Measurements from ENCODE around the gene DHX30.
"Not testable (repeated sequence)": the region's sequence is repeated elsewhere in the genome, so short reads cannot be mapped to it uniquely, and the experiment has no call there.

The DHX30 gene

GRCh38 chr3:47854720-47855455, 52.0 kb downstream of the DHX30 start:
- no peak for DNase-seq

- no peak for DNase-seq
Measured at GRCh38 chr3:47855461-47856383, 52.8 kb downstream of the DHX30 start.

DNA sequence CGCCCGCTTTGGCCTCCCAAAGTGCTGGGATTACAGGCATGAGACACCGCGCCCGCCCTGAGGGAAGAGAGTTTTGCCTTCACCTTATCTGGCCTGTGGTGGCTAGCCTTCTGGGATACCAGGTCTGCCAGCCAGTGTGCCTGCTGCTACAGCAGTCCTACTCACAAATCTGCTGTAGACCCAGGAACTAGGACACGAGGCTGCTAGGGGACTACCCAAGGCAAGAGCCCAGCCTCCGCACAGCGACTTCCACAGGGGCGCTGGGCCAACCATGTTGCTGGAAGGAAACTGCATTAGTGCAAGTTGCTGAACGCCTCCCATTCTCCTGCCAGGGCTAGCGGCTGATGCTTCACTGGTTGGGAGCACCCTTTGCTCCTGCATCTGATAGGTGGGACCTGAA, 53.7 kb downstream of the DHX30 start:
- no peak for DNase-seq

GRCh38 chr3:47857151-47857550, 54.2 kb downstream of the DHX30 start:
- no peak for DNase-seq

DNA sequence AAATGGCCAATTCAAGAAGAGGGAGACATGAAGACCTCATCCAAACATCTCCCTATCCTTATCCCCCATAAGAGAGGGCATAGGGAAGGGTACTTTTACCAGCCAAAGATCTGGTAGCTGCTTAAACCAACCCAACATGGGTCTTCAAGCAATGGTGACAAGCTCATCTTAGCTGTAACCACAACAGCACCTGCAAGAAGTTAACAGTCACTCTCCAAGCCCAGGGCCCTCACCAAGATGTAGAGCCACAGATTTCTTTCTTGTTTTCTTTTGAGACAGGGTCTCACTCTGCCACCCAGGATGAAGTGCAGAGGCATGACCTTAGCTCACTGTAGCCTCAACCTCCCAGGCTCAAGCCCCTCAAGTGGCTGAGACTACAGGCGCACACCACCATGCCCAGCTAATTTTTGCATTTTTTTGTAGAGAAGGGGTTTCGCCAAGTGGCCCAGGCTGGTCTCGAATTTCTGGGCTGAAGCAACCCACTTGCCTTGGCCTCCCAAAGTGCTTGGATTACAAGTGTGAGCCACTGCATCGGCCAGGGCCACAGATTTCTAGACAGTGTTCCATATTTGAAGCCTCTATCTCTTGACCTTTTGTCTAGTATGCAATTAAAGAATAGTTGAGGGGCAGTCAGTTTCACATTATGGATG, 57.1 kb downstream of the DHX30 start:
- no peak for DNase-seq

DNA sequence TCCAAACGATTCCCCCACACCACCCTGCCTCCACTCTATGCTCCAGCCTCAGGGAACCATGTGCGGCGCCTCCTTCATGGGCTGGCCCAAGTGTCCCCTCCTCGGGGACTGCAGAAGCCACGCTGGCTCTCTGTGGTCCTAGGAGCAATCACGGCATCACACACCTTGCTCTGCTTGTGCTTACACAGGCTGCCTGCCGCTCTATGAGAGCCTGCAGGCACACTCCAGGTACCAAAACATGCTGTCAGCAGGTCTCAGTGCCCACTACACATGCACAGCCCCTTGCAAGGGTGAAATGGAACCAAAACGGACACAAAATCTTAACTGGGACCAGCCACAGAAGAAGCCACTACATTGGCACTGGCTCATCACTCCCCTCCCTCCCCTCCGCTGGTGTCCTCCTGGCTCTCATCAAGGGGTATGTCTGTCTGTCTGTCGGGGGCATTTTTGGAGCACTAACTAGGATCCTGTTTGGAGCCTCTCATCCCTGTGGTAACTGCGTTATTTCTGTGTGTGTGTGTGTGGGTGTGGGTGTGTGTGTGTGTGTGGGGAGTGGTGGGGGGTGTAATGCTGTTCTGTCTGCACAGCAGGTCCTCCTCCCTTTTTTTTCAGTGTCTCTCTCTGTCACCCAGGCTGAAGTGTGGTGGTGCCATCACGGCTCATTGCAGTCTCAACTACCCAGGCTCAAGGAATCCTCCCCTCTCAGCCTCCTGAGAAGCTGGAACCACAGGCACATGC, 60.6 kb downstream of the DHX30 start:
- DNase-seq = no peak

- no peak for DNase-seq
Measured at GRCh38 chr3:47865192-47865591, 62.3 kb downstream of the DHX30 start.

- no peak for DNase-seq
Measured at GRCh38 chr3:47867451-47868044, 64.6 kb downstream of the DHX30 start.

DNA sequence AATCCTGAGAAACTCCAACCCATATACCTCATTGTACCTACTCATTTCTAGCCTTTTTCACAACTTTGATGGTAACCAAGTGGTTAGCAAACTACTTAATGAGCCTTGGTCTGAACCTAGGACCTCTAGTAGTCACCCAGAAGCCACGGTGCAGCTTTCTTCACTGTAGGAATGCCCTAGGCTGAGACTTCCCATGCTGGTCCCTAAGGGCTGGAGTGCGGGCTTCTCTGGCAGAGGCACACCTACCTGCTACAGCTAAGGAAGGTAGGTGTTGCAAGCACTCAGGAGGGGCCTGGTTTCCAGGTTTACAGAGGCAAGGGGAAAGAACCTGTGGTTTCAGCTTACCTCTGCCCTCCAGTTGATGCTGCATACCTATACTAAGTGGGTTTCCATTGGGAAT, 65.4 kb downstream of the DHX30 start:
- no peak for DNase-seq

DNA sequence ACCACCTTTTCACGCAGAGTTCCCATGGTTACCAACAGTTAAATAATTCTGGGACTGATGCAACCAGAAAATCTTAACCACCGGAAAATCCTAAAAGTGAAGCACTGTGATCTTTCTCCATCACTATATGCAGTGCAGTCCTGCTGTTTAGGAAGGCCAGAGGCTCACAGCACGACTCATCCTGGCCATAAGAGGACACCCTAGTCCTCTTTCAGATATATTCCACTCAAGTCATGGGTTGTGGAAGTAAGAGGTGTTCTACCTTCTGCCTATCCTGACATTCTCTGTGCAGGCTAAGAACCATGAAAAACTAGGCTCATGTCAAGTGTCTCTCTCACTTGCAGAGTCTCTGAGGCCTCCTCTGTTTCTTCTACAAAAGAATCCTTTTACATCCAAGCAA, 67.2 kb downstream of the DHX30 start:
- no peak for DNase-seq

GRCh38 chr3:47870702-47871260, 67.8 kb downstream of the DHX30 start:
- no peak for DNase-seq

DNA sequence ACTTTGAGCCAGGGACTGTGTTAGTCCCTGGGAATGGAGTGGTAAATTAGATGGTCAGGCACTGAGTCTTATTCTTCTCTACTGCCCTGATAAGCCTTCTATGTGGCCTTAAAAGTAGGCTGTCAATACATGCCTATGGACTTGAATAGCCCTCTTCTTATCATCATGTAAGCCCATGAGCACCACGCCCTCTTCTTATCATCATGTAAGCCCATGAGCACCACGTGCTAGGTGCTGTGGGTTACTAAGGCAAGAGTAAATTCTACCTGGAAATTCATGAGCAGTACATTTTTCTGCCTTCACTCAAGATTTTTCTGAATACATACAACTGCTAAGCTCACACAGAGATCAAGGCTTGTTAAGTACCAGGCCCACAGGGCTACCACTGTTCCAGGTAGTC, 68.5 kb downstream of the DHX30 start:
- no peak for DNase-seq

GRCh38 chr3:47872916-47873315, 70.0 kb downstream of the DHX30 start:
- DNase-seq = no peak

DNA sequence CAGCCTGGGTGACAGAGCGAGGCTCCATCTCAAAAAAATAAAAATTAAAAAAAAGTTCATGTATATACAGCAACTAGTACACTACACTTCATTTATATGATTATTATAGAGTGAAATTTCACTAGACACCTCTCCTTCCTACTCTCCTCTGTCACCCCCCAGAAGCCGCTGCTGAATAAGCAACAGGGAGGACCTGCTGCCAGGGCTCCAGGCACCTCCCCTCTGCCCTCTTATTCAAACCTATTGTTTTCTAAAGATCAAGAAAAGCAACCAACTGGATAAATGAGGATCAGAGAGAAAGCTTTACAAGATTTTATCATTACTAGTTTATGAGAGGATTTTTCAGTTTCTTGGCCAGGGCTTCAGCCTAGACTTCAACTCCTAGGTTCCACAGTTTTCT, 71.5 kb downstream of the DHX30 start:
- DNase-seq = no peak

DNA sequence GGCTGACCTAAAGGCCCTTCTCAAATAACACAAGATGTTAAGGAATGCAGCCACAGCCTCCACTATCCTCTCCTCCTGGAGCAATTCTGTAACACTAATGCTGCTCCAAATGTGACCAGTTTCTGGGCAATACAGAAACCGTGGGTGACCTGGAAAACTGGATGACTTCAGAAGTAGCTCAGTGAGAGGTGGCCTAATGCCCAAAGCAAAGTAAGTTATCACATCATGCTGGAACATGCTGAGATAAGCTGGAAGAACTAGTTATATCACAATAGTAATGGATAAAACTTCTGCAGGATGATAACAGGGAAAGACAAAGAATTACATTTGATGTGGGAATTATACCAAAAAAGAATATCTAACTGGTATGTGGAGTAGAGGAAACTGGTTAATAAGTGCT, 72.0 kb downstream of the DHX30 start:
- no peak for DNase-seq

DNA sequence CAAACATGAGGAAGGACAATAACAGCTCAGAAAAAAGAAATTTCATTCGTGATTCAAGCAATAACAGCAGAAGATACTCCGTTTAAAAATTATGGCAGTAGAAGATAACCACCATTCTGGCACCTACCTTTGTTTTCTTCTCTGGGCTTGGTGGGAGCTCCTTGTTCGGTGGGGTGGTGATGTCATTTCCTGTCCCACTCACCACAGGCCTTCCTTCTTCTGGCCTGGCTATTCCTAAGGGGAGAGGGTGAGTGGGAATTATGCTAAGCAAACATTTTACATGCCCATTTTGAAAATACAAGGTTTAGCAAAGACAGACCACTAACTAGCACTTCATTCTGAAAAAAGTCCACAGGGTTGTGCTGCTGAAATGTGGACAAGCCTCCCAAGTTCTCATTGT, 74.4 kb downstream of the DHX30 start:
- DNase-seq = no peak

DNA sequence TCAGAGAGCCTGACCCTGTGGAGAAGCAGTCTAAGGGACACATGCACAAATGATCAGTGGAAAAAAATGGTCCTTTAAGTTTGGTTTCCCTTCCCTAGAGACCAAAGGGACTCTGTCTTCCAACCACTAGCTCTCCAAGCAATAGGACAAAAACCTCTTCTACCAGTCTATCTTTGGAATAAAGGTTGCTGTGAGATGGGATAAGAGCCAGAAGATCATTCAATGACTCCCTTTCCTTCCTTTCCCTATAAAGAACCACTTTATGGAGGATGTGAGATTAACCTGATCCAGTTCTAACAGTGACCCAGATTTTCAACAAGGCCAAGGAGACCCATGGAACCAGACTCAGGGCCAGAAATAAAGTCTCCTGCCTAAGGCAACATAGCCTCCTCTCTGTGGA, 74.8 kb downstream of the DHX30 start:
- no peak for DNase-seq

DNA sequence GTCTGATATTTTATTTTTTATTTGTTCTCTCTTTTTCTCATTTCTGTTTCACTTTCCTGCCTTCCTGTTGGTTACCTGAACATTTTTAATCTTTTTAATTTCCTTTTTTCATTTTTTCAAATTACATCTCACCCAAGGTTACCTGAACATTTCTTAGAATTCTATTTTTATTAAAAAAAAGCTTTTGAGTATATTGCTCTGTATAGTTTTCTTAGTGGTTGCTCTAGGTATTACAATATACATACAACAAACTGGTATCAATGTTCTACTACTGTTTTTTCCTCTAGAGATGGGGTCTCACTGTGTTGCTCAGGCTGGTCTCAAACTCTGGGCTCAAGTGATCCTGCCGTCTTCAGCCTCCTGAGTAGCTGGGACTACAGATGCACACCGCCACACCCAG, 79.4 kb downstream of the DHX30 start:
- no peak for DNase-seq

DNA sequence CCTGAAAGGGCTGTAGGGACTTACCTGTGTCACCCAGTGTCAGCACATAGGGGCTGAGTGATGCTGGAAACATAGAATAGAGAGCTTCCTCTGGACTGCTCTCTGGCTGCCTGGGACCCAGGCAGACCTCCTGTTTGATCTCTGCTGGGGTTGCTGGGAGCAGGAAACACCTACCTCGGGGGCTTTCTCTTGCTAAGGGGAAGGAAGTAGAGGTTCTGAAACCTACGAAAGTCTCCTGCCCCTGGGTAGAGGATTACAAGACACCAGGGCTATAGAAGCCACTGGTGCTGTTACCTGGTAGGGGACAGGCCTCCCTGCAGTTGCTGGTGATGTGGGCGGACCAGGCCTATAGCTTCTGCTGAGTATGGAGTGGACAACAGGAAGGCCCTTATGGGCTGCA, 81.7 kb downstream of the DHX30 start:
- no peak for DNase-seq

GRCh38 chr3:47885168-47885567, 82.2 kb downstream of the DHX30 start:
- no peak for DNase-seq

DNA sequence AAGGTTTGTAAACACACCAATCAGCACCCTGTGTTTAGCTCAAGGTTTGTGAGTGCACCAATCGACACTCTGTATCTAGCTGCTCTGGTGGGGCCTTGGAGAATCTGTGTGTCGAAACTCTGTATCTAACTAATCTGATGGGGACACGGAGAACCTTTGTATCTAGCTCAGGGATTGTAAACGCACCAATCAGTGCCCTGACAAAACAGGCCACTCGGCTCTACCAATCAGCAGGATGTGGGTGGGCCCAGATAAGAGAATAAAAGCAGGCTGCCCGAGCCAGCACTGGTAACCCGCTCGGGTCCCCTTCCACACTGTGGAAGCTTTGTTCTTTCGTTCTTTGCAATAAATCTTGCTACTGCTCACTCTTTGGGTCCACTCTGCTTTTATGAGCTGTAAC, 85.1 kb downstream of the DHX30 start:
- not testable (repeated sequence) for DNase-seq
